ENCODE measurements around the gene NPIPA8. TPM values are rescaled to one million over a fixed set of nuclear protein-coding genes. Genes with fewer than 3 reads are reported as not detected.

The NPIPA8 gene
- total RNA-seq: not detected

DNA sequence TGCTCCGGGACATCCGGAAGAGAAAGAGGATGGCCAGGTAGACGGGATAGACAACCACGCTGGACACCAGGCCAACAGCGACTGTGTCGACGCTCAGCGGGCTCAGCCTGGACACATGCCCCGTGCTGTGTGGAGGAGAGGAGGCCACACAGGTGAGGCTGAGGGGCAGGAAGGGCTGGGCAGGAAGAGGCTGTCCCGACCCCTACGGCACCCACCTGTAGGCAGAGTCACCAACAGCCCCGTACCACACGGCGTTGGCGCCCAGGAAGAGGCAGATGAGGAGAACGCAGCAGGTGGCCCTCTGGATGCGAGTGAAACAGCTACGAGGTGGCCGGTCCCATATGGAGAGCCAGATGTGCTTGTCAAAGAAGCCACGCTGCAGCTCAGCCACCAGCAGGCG, at the start of gene NPIPA8:
TSS of gene NPIPA8 (minus strand) at position 101 of the 400 bp plus-strand sequence. CDS start 4,074 bp downstream, outside the sequence.

Small RNA genes lying within 50 kb of the gene (microRNA-seq; reads per million reads assigned to microRNA genes)
- not detected for gene MIR6511A4 (ENCODE audit: borderline microRNAs expressed, borderline replicate concordance)
- not detected for gene MIR6770-3 (ENCODE audit: borderline microRNAs expressed, borderline replicate concordance)

Other genes with a start within 250 kb of the NPIPA8 start
- gene NOMO2, start 225.4 kb upstream of the NPIPA8 start, total RNA-seq: 10 to 100 TPM; 81.4 to 85.0 TPM

Data from activated naive CD4-positive, alpha-beta T cell treated with anti-CD3 and anti-CD28 coated beads, Interleukin-2, amount 10 ng/mL, durations not matched to agents 5 hours and 36 hours (primary cell).